Testis (tissue), 2 donors: ENCODE measurements around the gene CRNKL1.
A peak's percentile ranks its signal among the peaks of the same experiment; 100 is the strongest.

Experiments used
- POLR2A ChIP-seq: fragments of 450-650 bp; IDR thresholded peaks from one replicate; pipeline ENCODE4 v1.6.1; 2017; ENCODE audit warnings: antibody characterized with exemption, mild to moderate bottlenecking, moderate library complexity
- TF ChIP-seq, protein P1 (sequence below), 3 experiments: fragments of 450-650 bp in 2 of 3; fragments of 200-600 bp in 1 of 3; sonication (generic) in 1 of 3; IDR thresholded peaks; one replicate each; pipeline ENCODE4 v1.5.1; 2016 to 2019; ENCODE audit warnings: antibody characterized with exemption in 3 of 3, mild to moderate bottlenecking in 2 of 3, moderate library complexity in 1 of 3

DNA sequence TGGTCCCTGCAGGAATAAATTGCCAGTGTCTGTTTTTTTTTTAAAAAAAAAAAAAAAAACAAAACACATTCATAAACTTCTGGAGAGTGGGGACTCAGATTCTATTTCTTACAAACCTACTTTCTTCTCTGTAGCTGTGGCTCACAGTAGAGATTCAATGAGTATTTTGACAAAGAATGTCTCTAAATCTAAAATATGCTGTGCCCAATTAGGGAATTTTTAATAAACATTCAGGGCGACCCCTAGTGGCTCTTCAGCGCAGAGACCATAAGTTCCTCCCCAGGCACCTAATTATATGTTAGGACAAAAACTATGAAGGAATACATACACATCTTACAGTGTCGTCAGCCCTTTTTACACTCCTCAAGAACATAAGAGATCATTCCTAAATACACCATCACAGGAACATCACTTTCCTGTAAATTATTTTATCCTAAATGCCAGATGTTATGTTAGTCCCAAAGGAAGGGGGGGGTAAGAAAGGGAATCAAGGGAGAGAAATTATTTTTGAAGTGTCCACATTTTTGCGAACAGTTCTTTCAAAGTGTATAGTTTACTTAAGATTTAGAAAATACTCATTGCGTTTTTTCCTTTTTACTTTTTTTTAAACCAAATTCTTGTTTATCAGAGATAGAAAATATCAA is 56.9 kb downstream of the CRNKL1 start:
- TF ChIP-seq, protein P1, sequence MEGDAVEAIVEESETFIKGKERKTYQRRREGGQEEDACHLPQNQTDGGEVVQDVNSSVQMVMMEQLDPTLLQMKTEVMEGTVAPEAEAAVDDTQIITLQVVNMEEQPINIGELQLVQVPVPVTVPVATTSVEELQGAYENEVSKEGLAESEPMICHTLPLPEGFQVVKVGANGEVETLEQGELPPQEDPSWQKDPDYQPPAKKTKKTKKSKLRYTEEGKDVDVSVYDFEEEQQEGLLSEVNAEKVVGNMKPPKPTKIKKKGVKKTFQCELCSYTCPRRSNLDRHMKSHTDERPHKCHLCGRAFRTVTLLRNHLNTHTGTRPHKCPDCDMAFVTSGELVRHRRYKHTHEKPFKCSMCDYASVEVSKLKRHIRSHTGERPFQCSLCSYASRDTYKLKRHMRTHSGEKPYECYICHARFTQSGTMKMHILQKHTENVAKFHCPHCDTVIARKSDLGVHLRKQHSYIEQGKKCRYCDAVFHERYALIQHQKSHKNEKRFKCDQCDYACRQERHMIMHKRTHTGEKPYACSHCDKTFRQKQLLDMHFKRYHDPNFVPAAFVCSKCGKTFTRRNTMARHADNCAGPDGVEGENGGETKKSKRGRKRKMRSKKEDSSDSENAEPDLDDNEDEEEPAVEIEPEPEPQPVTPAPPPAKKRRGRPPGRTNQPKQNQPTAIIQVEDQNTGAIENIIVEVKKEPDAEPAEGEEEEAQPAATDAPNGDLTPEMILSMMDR (IDR thresholded peaks at IDR 0.05), result peak; percentile 79 to 85 (median 83)
- TF ChIP-seq POLR2A, result no peak
